ENCODE measurements around the gene DOCK3. TPM values are rescaled to one million over a fixed set of nuclear protein-coding genes. Genes with fewer than 3 reads are reported as not detected.
"Not testable (repeated sequence)": the region's sequence is repeated elsewhere in the genome, so short reads cannot be mapped to it uniquely, and the experiment has no call there.

The DOCK3 gene
- total and polyA plus RNA-seq, 2 of the 4 experiments (the other 2 are of a cell fraction), result under 0.01 to 0.12 TPM

GRCh38 chr3:50781766-50782165 lies 107.0 kb downstream of the DOCK3 start:
- H2BK5ac ChIP-seq (ENCODE audit: low read depth, low read length, poor library complexity, severe bottlenecking); CTCF ChIA-PET; H3K4me1 ChIP-seq (ENCODE audit: control insufficient read depth, insufficient read depth, low read length); H3K23ac ChIP-seq (ENCODE audit: low read depth, low read length); H2BK15ac ChIP-seq (ENCODE audit: low read depth, low read length); H3K4ac ChIP-seq (ENCODE audit: low read depth, low read length); H3K27ac ChIP-seq (ENCODE audit: insufficient read depth, low read length); H3K4me3 ChIP-seq (ENCODE audit: insufficient read depth, low read depth, low read length); H3K56ac ChIP-seq (ENCODE audit: extremely low read depth, insufficient read depth, low read length); H4K5ac ChIP-seq (ENCODE audit: low read depth, low read length); H2BK20ac ChIP-seq (ENCODE audit: low read depth, low read length); H3K9me3 ChIP-seq (ENCODE audit: control insufficient read depth, insufficient read depth, low read length); H3K4me2 ChIP-seq (ENCODE audit: low read depth, low read length); H4K8ac ChIP-seq (ENCODE audit: low read depth in 2 of 2, low read length in 2 of 2); dilution Hi-C loops (cut with HindIII; ENCODE audit: low sequenced_read_pairs, unreplicated experiment); H2AFZ ChIP-seq (replicated peaks; ENCODE audit: low read length, poor library complexity); H3K27me3 ChIP-seq (ENCODE audit: control insufficient read depth, insufficient read depth, low read length); H3K79me1 ChIP-seq (ENCODE audit: low read depth in 1 of 2, low read length in 2 of 2); H3K18ac ChIP-seq (ENCODE audit: low read depth, low read length); intact Hi-C loops (cut with micrococcal nuclease); H3K14ac ChIP-seq (replicated peaks; ENCODE audit: low read depth, low read length); H2AK9ac ChIP-seq (replicated peaks; ENCODE audit: low read depth, low read length, poor library complexity); POLR2A ChIA-PET (ENCODE audit: unreplicated experiment); ATAC-seq (ENCODE audit: low read depth); H3K36me3 ChIP-seq (ENCODE audit: control insufficient read depth, insufficient read depth, low read length); H3K9me1 ChIP-seq (ENCODE audit: insufficient read depth, low read length); H4K91ac ChIP-seq (ENCODE audit: insufficient read depth, low read depth, low read length); H3K9ac ChIP-seq (ENCODE audit: low read depth, low read length); H2AK5ac ChIP-seq (ENCODE audit: low read depth, low read length); in situ Hi-C loops (cut with MboI; ENCODE audit: low sequenced_read_pairs); H4K20me1 ChIP-seq (ENCODE audit: insufficient read depth, low read length); BruUV-seq (replicated peaks); H2BK120ac ChIP-seq (ENCODE audit: low read depth, low read length); DNase-seq: not testable (repeated sequence)
- WGBS, 2 experiments (ENCODE audit: extremely low coverage in 2 of 2, insufficient read length in 1 of 2), result no CpG with 5 or more reads among the region's 3 CpGs

All from IMR-90 (cell line).